WI38 (cell line): ENCODE measurements around the gene BLM.

Source experiments
- H3K4me3 ChIP-seq: 2 replicates; pipeline ENCODE4 v1.5.1; 2011; ENCODE audit warnings: low read depth, mild to moderate bottlenecking, control low read depth, low read length
- TF ChIP-seq, protein P1 (sequence below): IDR thresholded peaks from 2 replicates; pipeline ENCODE4 v1.5.1; 2012; ENCODE audit warnings: low read depth, mild to moderate bottlenecking, control low read depth, low read length

Gene BLM

DNA sequence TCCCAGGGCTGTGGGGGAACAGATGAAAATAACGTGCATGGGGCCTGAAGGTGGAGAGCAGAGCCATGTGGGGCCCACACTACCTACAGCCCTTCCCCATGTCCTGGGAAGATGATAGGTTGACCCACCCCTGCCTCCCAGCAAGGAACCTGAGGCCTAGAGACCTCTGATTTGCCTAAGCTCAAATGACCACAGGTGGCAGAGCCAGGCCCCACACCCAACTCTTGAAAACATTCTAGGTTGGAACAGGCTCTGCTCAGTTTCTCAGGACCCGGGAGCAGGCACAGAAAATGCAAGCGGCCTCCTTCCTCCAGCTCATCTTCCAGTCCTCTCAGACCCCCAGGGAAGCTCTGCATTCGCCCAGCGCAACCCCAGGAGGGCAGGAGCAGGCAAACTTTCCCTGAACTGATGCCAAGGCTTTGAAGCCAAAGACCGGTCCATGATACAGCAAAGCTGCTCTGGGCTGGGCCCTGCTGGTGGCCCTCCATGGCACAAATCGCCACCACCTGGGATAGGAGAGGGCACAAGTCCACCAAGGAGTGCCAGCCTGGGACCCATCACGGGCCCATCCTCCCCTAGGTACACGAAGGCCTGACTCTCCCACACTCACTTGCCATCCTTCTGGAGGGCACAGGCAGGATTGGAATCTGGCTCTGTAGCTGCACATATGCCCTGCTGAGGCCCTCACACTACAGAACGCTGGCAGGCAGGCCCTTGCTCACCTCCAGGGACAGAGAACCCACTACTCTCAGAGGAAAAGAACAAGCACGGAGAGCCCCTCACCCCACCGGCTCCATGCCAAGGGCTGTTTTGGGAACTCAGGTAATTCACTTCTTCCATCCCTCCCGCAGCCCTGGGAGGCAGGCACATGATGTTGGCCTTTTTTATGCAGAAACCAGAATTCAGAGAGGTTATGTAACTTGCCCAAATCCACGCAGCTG, 100.2 kb downstream of the BLM start:
- TF ChIP-seq, protein P1, sequence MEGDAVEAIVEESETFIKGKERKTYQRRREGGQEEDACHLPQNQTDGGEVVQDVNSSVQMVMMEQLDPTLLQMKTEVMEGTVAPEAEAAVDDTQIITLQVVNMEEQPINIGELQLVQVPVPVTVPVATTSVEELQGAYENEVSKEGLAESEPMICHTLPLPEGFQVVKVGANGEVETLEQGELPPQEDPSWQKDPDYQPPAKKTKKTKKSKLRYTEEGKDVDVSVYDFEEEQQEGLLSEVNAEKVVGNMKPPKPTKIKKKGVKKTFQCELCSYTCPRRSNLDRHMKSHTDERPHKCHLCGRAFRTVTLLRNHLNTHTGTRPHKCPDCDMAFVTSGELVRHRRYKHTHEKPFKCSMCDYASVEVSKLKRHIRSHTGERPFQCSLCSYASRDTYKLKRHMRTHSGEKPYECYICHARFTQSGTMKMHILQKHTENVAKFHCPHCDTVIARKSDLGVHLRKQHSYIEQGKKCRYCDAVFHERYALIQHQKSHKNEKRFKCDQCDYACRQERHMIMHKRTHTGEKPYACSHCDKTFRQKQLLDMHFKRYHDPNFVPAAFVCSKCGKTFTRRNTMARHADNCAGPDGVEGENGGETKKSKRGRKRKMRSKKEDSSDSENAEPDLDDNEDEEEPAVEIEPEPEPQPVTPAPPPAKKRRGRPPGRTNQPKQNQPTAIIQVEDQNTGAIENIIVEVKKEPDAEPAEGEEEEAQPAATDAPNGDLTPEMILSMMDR: no peak
- no peak overlapping the region for H3K4me3 ChIP-seq

DNA sequence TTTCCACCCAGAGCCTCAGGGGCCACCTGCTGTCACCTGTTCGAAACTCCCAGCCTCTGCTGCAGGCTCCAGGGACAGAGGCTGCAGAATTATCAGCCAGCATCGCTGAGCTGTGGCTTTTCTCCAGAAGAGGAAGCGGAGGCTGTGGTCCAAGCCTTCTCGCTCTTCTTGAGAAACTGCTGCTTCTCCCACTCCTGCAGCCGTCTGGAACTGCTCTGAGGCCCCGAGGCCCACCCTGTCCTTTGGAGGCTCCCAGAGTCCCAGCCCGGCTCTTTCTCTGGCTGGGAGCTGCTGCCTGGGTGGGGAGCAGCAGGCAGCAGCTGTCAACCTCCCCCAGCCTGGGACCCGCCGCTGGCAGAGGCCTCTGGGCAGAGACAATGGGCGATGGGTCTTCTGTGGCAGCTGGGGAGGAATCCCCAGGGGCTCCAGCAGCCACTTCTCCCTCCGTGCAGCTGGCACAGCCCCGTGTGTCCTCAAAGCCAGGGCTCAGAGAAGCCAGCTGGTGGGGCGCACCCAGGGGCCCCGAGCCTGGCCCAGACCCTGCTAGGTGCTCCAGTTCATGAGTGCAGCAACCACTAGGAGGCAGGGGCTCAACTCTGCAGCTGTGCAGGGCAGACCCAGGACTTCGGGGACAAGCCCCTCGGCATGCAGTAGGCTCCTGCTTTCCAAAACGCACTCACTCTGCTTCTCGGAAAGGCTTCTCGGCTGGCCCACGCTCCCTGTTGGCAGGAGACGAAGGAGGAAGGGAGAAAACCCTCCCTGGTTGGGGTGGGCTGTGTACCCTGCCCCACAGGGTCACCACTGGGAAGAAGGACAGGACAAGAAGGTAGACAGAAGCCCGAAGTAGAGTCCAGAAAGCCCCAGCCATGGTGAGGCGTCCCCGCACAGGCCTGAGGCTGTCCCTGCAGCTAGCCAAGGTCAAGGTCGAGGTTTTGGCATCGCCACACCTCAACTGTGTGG, 101.4 kb downstream of the BLM start:
- TF ChIP-seq, protein P1: no peak
- H3K4me3 ChIP-seq: no peak overlapping the region

DNA sequence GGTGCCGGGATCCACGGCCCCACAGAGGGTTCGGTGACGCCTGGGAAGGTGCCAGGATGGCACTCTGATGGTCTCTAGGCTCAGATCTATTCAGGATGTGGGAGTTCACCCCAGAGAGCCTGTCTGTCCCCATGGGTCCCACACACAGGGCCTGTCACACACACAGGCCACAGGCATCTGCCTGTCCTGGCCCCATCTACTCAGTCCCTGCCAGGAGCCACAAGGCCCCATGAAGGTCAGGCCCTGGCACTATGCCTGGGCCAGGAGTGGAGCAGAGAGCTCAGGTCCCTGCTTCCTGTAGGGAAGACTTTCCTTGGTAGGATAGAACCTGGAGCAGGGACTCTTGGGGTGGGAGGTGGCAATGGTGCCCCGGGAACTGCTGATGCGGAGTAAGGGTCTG, 102.2 kb downstream of the BLM start:
- H3K4me3 ChIP-seq: no peak overlapping the region
- TF ChIP-seq, protein P1: no peak

DNA sequence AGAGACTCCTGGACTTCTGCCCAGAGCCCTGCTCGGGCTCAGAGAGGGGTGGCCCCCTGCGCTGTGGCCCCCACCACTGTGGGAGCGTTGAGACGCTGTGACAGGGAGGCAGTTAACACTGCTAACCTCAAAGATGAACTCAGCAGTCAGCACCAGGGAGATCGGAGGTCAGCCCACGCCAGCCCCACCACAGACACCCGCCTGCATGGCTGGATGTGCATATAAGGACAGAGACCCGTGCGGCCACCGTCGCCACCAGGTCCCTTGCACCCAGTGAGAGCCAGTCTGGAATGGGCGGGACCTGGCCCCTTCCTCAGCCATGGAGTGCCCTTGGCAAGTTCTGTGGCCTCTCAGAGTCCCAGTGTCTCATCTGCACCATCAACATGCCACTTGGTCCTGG, 102.7 kb downstream of the BLM start:
- TF ChIP-seq, protein P1: no peak
- H3K4me3 ChIP-seq: no peak overlapping the region

DNA sequence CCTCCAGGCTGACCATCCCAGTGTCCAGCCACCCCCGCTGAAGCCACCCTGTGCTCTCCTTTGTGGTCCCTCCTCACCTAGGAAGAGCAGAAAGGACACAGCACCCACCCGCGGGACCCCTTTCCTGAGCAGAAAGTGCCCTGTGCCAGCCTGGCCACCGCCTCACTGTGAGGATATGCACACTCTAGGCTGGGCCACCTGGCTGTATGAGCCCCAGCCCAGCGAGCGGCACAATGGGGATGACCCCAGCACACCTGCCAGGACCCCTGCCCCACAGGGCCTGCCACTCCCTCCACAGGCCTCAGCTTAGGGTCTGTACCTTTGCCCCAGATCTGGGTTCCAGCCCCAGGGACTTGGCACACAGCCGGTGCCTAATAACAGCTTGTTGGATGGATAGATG, 103.3 kb downstream of the BLM start:
- TF ChIP-seq, protein P1: no peak

DNA sequence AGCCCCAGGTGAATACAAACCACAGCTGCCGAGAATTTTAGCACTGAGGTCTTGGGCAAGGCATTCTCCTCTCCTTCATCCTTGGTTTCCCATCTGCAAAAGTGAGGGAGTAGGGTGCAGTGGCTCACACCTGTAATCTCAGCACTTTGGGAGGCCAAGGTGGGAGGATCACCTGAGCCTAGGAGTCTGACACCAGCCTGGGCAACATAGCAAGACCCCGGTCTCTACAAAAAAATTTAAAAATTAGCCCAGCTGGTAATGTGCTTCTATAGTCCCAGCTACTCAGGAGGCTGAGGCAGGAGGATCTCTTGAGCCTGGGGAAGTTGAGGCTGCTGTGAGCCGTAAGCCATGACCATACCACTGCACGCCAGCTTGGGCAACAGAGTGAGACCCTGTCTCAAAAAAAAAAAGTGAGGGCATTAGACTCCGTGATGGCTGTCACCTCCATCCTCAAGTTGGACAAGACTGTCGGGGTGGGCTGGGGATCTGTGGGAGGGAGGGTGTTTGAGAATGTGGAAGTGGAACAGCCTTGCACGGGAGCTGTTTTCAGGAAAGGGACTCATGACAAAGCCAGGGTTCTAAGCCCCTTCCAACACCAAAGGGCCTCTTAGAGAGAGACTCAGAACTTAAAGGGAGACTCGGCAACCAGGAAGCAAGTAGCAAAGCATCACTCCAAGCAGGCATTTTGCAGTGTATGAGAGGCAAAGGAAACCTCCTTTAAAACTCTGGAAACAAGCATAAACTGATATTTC, 105.2 kb downstream of the BLM start:
- H3K4me3 ChIP-seq: no peak overlapping the region
- TF ChIP-seq, protein P1: no peak

More for the DNA sequence above, 103.3 kb downstream of the BLM start:
- no peak overlapping the region for H3K4me3 ChIP-seq
